Islet precursor cell (in vitro differentiated cells): Measurements from ENCODE around the gene ATP7B.
"Not testable (repeated sequence)": the region's sequence is repeated elsewhere in the genome, so short reads cannot be mapped to it uniquely, and the experiment has no call there.

Experiments used
- DNase-seq: peaks from one replicate; pipeline ENCODE4 v3.0.0-alpha.2; 2018

The ATP7B gene

GRCh38 chr13:52005841-52006522 lies 5.3 kb downstream of the ATP7B start:
- no peak for DNase-seq

- DNase-seq, result no peak
Measured at GRCh38 chr13:52004511-52005170, 6.6 kb downstream of the ATP7B start.

- no peak for DNase-seq
Measured at GRCh38 chr13:52003541-52003940, 7.7 kb downstream of the ATP7B start.

GRCh38 chr13:52002361-52002760 lies 8.9 kb downstream of the ATP7B start:
- no peak for DNase-seq

GRCh38 chr13:52001120-52001731 lies 10.0 kb downstream of the ATP7B start:
- DNase-seq, result no peak

- no peak for DNase-seq
Measured at GRCh38 chr13:51999921-52000320, 11.3 kb downstream of the ATP7B start.

- no peak for DNase-seq
Measured at GRCh38 chr13:51999510-51999911, 11.7 kb downstream of the ATP7B start.

- peak; percentile 68 for DNase-seq
Measured at GRCh38 chr13:51998723-51999509, 12.3 kb downstream of the ATP7B start.

GRCh38 chr13:51997641-51998330 lies 13.5 kb downstream of the ATP7B start:
- no peak for DNase-seq

GRCh38 chr13:51997186-51997585 lies 14.1 kb downstream of the ATP7B start:
- DNase-seq, result no peak

GRCh38 chr13:51996641-51997040 lies 14.6 kb downstream of the ATP7B start:
- no peak for DNase-seq

- DNase-seq, result no peak
Measured at GRCh38 chr13:51995677-51996551, 15.3 kb downstream of the ATP7B start.

GRCh38 chr13:51993713-51994112 lies 17.5 kb downstream of the ATP7B start:
- DNase-seq, result no peak

- DNase-seq, result no peak
Measured at GRCh38 chr13:51988988-51989618, 22.1 kb downstream of the ATP7B start.

GRCh38 chr13:51984904-51985303 lies 26.3 kb downstream of the ATP7B start:
- DNase-seq, result not testable (repeated sequence)

- not testable (repeated sequence) for DNase-seq
Measured at GRCh38 chr13:51983292-51983691, 28.0 kb downstream of the ATP7B start.

- peak; percentile 76 for DNase-seq
Measured at GRCh38 chr13:51981355-51981754, 29.9 kb downstream of the ATP7B start.

GRCh38 chr13:51980908-51981307 lies 30.3 kb downstream of the ATP7B start:
- DNase-seq, result no peak

- DNase-seq, result no peak
Measured at GRCh38 chr13:51978796-51979556, 32.3 kb downstream of the ATP7B start.

- no peak for DNase-seq
Measured at GRCh38 chr13:51977625-51978024, 33.6 kb downstream of the ATP7B start.
